Calu3 (cell line): ENCODE results near the gene NOC2L. TPM values are rescaled to one million over a fixed set of nuclear protein-coding genes. Genes with fewer than 3 reads are reported as not detected.

Source experiments
- BruUV-seq: library from RNA; stranded (reverse); fragments of 400-500 nt; replicated peaks from 2 replicates; lab custom pipeline; 2021; lab: Mats Ljungman, UMichigan
- CTCF ChIA-PET: fragments of 300-600 bp; sonication (Branson Sonifier 250); formaldehyde crosslinking; loops from one replicate; lab custom pipeline; 2022; ENCODE audit warnings: antibody characterized with exemption; lab: Charles Lee
- DNase-seq: peaks from one replicate; pipeline ENCODE4 v3.0.0; 2022
- H3K27ac Mint-ChIP-seq: one replicate; pipeline ENCODE4 v1.8.0; 2022; ENCODE audit warnings: mixed read lengths; ENCODE audit not compliant: unreplicated experiment
- H3K27me3 Mint-ChIP-seq: one replicate; pipeline ENCODE4 v1.8.0; 2022; ENCODE audit warnings: mixed read lengths; ENCODE audit not compliant: unreplicated experiment
- H3K36me3 Mint-ChIP-seq: one replicate; pipeline ENCODE4 v1.8.0; 2022; ENCODE audit warnings: mild to moderate bottlenecking, moderate library complexity, mixed read lengths; ENCODE audit not compliant: insufficient read depth, unreplicated experiment
- H3K4me1 Mint-ChIP-seq: one replicate; pipeline ENCODE4 v1.8.0; 2022; ENCODE audit warnings: mild to moderate bottlenecking, low read depth, mixed read lengths; ENCODE audit not compliant: unreplicated experiment
- H3K4me3 Mint-ChIP-seq: one replicate; pipeline ENCODE4 v1.8.0; 2022; ENCODE audit warnings: mild to moderate bottlenecking, low read depth, moderate library complexity, mixed read lengths; ENCODE audit not compliant: unreplicated experiment
- H3K9me3 Mint-ChIP-seq: one replicate; pipeline ENCODE4 v1.8.0; 2022; ENCODE audit warnings: low read depth, mixed read lengths; ENCODE audit not compliant: unreplicated experiment
- intact Hi-C: fragments of 100-400 bp; cut with micrococcal nuclease; formaldehyde crosslinking; loops from one replicate; pipeline ENCODE4 v1.10.0; 2022; ENCODE audit not compliant: unreplicated experiment
- total RNA-seq: library from RNA; stranded (reverse); gene quantifications from 2 replicates; pipeline ENCODE4 v1.2.3, GENCODE V29; 2022
- TF ChIP-seq, protein P1 (sequence below): fragments of 200-600 bp; IDR thresholded peaks from one replicate; pipeline ENCODE4 v1.8.0; 2022; ENCODE audit warnings: antibody characterized with exemption; ENCODE audit not compliant: unreplicated experiment

Gene NOC2L
- total RNA-seq, 1 experiment from 2014 or later, result 98.6 TPM

DNA sequence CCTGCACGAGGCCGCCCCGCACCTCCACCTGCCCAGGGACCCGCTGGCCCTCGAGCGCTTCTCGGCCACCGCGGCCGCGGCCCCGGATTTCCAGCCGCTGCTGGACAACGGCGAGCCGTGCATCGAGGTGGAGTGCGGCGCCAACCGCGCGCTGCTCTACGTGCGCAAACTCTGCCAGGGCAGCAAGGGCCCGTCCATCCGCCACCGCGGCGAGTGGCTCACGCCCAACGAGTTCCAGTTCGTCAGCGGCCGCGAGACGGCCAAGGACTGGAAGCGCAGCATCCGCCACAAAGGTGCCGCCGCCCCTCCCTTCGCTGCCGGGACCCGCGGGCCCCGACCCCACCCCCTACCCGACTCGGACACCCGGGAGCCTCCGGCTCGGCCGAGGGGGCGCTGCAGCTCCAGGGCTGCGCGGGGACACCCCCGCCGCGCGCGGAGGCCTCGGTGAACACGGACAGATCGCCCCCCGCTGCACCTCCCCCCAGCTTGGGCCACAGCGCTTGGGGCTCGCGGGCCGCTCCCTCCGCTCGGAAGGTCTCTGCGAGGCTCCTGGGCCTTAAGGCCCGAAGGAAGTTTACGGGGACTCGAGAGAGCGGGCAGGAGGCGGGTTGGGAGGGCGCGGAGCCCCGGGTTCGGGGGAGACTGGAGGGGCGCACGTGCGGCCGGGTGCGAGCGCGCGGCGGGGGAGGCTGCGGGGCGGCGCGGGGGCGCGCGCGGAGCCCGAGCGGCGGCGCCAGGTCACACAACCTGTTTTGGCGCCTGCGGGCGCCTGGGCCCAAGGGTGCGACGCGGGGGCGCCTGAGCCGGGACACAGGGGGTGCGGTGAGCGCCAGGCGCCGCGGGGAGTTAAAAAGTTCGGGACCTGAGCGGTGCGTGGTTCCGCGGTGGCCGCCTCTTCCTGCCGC is 34.1 kb downstream of the NOC2L start:
- peaks cover 5% of the 10 kb centered on the region for H3K36me3 Mint-ChIP-seq
- CTCF ChIA-PET, result no interaction called here
- intact Hi-C loops, result no loop called here
- peaks cover 16% of the 10 kb centered on the region for H3K4me1 Mint-ChIP-seq
- DNase-seq, result no peak
- H3K4me3 Mint-ChIP-seq, result peak overlapping the region; percentile 32
- H3K27ac Mint-ChIP-seq, result no peak overlapping the region
- no peaks in the 10 kb centered on the region for H3K9me3 Mint-ChIP-seq
- TF ChIP-seq, protein P1, sequence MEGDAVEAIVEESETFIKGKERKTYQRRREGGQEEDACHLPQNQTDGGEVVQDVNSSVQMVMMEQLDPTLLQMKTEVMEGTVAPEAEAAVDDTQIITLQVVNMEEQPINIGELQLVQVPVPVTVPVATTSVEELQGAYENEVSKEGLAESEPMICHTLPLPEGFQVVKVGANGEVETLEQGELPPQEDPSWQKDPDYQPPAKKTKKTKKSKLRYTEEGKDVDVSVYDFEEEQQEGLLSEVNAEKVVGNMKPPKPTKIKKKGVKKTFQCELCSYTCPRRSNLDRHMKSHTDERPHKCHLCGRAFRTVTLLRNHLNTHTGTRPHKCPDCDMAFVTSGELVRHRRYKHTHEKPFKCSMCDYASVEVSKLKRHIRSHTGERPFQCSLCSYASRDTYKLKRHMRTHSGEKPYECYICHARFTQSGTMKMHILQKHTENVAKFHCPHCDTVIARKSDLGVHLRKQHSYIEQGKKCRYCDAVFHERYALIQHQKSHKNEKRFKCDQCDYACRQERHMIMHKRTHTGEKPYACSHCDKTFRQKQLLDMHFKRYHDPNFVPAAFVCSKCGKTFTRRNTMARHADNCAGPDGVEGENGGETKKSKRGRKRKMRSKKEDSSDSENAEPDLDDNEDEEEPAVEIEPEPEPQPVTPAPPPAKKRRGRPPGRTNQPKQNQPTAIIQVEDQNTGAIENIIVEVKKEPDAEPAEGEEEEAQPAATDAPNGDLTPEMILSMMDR, result no peak
- peaks cover 67% of the 10 kb centered on the region for H3K27me3 Mint-ChIP-seq
- no TSS peak for BruUV-seq

DNA sequence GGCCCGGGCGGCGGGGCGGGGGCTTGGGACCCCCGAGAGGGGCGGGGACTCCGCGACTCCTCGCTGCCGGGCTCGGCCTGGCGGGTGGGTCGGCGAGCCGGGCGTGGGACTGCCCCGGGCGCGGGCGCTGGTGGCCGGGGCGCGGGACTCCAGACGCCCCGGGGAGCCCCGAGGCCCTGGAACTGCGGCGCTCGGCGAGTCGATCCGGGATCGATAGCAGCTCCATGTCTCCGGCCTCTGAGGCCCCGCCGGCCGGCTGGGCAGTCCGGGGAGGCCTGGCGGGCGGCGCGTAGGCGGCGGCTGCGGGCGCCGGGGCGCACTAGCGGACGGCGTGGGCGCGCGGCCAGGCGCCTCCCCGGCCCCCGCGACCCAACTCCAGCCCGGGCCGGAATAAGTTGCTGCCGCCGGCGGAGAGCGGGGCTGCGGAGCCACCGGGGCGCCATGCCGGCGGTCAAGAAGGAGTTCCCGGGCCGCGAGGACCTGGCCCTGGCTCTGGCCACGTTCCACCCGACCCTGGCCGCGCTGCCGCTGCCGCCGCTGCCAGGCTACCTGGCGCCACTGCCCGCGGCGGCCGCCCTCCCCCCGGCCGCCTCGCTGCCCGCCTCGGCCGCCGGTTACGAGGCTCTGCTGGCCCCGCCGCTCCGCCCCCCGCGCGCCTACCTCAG is 34.9 kb downstream of the NOC2L start:
- peaks cover 65% of the 10 kb centered on the region for H3K27me3 Mint-ChIP-seq
- intact Hi-C loops, result no loop called here
- peaks cover 16% of the 10 kb centered on the region for H3K4me1 Mint-ChIP-seq
- DNase-seq, result no peak
- no peak overlapping the region for H3K27ac Mint-ChIP-seq
- TF ChIP-seq, protein P1, result no peak
- no TSS peak for BruUV-seq
- peaks cover 4% of the 10 kb centered on the region for H3K36me3 Mint-ChIP-seq
- no peaks in the 10 kb centered on the region for H3K9me3 Mint-ChIP-seq
- CTCF ChIA-PET, result no interaction called here
- peak overlapping the region; percentile 32 for H3K4me3 Mint-ChIP-seq

DNA sequence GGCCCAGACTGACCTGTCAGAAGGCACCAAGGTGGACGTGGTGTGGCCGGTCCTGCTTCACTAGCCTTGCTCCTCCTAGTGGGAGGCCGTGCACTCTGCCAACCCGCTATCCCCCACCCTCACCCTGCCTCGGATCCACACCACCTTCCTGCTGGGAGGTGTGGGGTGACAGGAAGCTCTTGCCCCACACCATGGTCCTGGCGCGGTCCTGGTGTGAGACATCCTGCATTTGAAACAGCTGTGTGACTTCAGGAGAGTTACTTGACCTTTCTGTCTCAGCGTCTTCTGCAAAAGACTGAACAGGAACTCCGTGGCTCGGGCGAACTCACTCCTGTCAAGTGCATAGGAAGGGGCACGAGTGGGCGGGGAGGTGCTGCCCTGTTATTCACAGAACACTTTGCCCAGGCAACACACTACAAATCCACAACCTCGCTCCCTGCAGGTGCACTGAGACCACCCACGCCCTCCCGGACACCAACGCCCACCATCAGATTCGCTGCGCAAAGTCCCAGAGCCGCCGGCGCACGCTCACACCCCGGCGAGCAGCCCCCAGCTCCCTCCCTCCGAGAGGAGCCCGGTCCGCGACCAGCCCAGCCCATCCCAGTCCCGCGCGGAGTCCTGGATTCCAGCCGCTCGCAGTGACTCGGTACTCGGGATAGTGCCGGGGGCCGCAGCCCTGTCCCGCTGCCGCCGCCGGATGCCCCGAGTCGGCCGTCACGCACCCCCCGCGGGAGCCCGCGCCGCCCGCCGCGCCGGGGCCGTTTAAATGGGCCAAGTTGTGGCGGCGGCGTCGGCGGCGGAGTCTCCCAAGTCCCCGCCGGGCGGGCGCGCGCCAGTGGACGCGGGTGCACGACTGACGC is 35.7 kb downstream of the NOC2L start, which contains the start of gene SAMD11:
Gene SAMD11, plus strand, starts transcription at position 793 of the 860 bp plus-strand sequence. CDS start 509 bp downstream, outside the sequence.
- peaks cover 16% of the 10 kb centered on the region for H3K4me1 Mint-ChIP-seq
- H3K36me3 Mint-ChIP-seq, result no peaks in the 10 kb centered on the region
- BruUV-seq, result no TSS peak
- H3K4me3 Mint-ChIP-seq, result peak within 1 kb of the TSS; percentile 32
- no peak within 1 kb of the TSS for H3K27ac Mint-ChIP-seq
- CTCF ChIA-PET, result no interaction called here
- TF ChIP-seq, protein P1, result no peak
- DNase-seq, result peak; percentile 90
- intact Hi-C loops, result no loop called here
- no peaks in the 10 kb centered on the region for H3K9me3 Mint-ChIP-seq
- peaks cover 65% of the 10 kb centered on the region for H3K27me3 Mint-ChIP-seq
